Stimulated activated naive CD8-positive, alpha-beta T cell treated with anti-CD3 and anti-CD28 coated beads, Interleukin-15, Interleukin-2, amounts not matched to agents 100 U/mL and 50 U/mL, for 24 hours (primary cell): ENCODE measurements around the gene GPR179.

Source experiments
- ATAC-seq: fragments of 150-1000 bp; cut with Tn5 transposase; one replicate; pipeline ENCODE4 v1.10.0; 2021
- DNase-seq: peaks from one replicate; pipeline ENCODE4 v3.0.0; 2021

GPR179 gene

DNA sequence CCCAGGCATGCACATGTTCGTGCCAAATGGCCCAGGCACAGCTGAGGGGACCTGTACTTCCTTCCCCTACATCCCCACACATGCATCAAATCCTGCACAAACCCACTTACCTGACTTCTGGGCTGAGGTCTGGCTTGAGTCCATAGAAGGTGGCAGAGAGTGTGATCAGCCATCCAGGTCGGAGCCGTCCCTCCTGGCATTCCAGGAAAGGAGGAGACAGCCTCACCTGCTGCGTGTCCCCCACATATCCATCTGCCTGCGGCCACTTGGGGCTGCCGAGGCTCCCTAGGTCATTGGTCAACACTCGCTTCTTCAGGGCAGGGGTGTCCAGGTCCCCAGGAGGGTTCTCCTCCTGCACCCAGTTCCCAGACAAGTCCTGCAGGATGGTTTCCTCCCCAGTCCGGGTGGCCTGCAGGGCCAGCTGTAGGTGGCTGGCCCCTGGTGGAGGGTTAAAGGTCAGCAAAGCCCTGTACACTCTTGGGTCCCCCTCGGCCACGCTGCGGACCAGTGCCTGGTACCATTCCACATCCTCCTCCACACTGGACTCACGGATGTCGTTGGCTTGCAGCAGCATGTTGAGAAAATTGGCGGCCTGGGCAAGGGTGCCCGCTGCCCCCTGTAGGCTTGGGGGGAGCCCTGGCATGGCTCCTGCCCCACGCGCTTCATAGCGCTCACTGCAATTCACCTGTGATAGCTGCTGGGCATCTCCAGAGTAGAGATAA, 709 bp downstream of the GPR179 start:
- ATAC-seq (no peak), DNase-seq (no peak)

DNA sequence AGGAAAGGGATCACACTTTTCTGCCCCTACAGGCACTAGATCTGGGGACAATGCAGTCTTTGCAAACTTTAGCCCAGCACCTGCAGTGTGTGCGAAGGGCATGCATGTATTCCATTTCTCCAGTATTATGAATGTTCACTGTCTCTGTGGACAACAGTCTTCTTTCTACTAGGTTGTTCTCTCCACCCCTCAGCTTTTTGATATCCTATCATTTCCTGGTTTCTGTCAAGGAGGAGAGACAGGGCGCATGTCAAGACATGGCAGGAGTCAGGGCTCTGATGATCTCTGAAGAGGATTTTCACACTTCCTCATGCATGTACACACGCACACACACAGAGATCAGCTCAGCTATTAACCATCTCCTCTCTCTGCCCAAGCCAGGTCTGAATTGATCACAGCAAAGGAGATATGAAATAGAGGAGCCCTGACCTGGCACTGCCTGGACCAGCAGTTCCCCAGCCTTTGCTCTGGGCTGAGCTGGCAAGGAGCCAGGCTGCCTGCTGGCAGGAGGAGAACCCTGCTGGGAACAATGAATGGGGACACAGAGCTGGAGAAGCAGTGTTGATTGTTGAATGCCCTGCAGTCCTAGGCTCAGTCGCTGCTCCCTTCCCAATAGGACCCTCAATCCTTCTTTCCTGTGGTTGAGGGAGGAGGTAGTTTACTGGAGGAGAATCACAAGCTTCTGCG, 2.6 kb downstream of the GPR179 start:
- ATAC-seq, result no peak
- DNase-seq, result no peak

DNA sequence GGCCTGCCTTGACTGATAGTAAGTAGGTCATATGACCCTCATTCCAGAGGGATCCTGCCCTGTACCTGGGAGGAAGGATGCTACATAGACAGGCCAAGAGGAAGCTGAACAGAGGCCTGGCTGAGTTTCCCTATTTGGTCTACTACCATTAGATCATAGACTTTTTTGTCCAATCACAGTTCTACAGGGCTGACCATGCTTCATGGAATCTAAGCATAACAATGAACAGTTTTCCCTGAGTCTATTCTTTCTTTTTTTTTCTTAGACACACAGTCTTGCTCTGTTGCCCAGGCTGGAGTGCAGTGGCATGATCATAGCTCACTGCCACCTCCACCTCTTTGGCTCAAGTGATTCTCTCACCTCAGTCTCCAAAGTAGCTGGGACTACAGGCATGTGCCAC, 3.9 kb downstream of the GPR179 start:
- DNase-seq (no peak), ATAC-seq (no peak)

DNA sequence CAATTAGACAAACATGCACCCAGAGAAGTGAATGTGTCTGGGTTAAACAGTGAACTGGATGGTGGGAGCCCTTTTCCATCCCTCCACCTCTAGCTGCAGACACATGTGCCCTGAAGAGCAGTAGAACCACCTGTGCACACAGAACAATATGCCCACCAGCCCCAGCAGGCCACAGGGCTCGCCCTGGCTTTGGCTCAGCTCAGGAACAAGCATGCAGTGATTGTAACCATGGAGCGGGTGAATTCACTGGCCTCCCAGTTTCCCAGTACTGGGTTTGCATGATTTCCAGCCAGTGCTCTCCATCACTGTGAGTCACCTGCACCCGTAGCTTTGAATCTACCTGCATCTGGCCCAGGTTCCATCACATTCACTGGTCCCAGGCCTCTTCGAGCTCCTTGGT, 5.2 kb downstream of the GPR179 start:
- ATAC-seq, result no peak
- no peak for DNase-seq

DNA sequence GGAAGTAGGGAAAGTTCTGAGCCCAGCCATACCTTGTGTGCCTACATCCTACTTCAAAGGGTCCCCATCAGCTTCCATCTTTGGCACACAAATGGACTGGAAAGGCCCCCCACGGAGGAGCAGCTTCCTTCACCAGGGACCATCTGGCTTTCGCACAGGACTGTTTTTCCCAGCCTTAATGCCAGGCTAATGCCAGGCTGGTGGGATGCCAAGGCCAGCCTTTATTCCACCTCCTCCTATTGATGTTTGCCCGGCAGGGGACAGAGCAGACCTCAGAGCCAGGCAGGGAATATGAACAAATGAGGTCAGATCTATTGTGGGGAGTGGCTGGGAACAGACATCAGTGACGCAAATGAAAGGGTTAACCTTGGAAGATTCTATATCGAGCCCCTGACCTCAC, 5.7 kb downstream of the GPR179 start:
- ATAC-seq, result no peak
- DNase-seq, result no peak

DNA sequence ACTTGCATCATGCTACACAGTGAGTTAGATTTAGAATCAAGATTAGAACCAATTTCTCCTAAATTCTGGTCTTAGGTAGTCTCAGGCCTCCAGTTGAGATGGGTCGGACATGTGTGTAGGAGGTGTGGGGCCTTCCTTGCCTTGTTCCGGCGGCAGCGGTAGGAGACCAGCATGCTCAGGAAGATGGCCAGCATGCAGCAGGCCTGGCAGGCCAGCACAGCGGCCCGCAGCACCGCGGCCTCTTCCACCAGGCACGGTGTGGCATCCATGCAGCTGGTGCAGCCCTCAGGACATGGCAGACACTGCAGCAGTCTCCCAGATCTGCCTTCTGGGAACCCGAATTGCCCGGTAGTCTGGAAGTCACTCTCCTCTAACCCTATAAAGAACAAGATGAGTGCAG, 6.9 kb downstream of the GPR179 start:
- no peak for ATAC-seq
- DNase-seq, result no peak

DNA sequence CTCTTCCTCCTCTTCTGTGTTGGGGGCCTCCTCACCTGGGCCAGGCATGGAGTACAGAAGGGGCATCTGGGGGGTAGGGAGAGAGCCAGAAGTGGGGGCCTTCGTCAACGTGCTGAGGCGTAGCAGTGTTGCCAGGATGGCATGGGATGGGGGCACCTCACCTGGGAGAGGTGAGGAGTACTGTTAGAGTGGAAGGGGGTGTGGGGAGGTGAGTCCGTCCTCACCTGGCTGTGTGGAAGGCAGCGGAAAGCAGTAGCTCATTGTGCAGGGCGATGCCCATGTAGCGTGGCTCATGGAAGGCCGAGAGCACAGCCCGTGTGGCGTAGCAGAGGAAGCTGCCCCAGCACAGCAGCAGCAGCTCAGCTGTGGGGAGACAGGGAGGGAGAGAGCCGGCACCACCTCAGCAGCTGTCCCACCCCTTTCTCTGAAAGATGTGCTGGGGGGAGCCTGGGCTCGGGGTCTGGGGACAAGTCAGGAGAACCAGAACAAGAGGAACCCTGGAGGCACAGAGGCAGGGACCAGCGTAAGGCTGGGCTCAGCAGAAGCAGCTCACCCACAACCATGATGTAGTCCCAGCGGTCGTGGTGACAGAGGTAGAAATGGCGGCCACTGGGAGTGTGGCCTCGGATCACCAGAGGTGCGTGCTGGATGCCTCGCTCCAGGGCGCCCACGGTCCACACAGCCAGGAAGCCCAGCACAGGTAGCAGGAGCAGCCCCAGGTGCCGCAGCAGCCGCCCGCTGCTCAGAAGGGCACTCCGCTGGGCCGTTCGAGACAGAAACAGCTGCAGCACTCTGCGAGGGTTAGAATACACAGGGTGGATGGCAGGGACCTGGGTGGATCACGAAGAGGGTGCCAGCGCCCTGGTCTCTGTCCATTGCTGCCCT, 9.0 kb downstream of the GPR179 start:
- ATAC-seq (no peak), DNase-seq (no peak)

DNA sequence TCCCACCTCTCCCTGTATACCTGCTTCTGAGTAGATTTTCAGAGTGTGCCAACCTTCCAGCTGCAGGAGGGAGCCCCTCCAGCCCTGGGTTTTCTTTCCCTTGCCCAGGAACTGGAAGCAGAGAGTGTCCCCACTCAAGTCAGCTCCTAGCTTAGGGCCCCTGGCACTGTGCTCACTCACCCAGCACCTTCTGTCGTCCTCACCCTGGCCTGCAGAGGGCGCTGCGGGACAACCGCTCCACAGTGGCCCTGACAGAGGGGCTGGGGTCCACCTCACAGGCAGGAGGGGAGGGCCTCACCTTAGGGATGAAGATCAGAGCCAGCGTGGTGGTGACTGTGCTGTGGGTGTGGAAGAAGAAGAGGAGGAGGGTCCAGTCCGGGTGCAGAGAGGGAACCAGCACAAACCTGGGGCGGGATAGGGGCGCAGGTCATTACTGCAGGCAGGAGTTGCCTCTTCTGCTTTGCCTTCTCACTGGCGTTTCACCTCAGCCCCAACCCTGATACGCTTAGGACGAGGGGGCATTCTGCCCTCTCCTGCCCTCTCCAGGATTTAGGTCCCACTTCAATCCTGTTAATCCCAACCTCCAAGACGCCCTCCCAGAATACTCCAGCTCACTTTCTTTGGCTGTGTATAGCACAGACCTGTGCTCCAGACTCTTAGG, 10.0 kb downstream of the GPR179 start:
- DNase-seq (peak; percentile 70), ATAC-seq (peak; percentile 38)

DNA sequence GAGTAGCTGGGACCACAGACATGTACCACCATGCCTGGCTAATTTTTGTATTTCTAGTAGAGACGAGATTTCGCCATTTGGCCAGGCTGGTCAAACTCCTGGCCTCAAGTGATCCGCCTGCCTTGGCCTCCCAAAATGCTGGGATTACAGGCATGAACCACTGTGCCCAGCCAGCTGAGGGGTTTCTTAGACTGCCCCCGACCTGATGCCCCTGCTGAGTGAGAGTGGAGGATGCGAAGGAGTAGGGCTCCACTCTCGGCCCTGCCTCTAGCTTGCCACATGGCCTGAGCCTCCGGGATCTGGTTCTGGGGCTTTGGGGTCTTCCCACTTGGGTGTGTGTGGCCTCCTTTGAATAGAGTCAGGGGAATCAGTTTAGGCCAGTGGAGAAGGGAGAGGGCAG, 11.0 kb downstream of the GPR179 start:
- no peak for ATAC-seq

DNA sequence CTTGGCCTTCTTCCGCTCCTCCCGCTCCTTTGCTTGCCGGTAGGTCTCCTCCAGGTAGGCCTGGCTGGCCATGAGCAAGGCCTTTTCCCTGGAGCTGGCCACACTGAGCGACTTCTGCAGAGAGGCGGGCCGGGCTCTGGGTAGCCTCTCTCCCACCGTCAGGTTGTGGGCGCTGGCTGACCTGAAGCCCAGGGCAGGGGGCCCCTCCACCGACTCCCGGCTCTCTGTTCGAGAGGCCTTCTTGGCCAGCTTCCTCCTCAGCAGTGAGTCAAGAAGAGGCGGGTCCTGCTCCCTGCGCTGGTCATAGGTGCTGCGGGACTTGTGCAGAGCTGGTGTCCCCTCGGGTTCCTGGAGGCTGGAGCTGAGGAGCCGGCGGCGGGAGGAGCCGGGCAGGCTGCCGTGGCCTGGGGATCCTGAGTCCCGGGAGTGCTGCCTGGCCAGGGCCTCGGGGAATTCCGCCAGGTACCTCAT, 12.8 kb downstream of the GPR179 start:
- no peak for ATAC-seq

More for the DNA sequence above, 11.0 kb downstream of the GPR179 start:
- no peak for DNase-seq

DNA sequence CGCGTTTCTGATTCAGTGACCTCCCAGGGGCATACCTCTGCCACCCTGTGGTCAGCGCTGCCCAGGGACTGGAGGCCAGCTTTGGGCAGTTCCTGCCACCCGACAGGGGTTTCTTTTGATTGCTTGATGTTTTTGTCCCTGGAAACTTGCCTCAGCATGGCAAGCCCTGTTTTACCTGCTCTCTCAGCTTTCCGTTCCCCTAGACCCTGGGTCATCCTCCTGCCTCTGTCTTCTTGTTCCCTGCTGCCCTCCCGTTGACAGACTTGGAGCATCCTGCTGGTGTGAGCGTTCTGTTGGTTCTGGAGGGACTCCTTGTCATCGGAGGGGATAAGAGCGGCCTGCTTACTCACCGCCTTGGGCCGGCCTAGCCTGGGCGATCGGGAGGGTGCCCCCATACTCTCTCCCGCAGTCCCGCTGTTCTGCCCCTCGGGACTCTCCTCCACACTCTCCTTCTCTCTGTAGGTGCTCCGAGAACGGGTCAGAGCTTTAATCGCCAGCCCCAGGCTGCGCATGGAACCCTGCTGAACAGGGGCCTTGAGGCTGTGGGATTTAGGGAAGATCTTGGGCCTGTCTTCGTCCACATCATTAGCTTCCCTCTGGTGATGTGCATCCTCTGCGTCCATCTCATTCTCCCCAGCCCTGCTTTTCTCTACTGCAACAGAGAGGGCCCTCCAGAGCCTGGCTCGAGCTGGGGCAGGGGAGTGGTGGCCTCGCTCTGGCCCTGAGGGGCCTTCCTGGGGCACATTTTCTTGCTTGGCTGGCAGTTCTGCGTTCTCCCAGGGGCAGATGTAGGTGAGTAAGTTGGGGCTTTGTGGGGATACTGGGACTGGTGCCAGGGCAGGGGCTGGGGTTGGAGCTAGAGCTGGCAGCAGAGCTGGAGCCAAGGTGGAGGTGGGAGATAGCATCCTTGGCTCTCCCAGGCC, 13.7 kb downstream of the GPR179 start:
- no peak for DNase-seq
- no peak for ATAC-seq

More for the DNA sequence above, 12.8 kb downstream of the GPR179 start:
- DNase-seq, result no peak

DNA sequence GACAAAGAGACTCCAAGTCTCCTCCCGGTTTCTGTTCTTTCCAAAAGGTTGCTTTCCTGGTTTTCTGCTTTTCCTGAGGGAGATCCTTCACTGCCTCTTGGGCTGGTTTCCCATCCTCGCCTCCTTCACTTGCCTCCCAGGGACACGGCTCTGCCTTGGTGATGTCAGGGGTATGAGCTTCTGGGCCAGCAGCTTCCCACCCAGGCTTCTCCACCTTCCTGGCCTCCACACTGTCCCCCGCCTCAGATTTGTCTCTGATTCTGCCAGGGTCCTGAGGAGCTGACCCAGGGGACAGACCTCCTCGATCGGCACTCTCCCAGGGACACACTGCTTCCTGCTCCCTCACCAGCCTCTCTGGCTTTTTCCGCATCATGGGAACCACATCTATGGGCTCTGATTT, 14.5 kb downstream of the GPR179 start:
- DNase-seq (no peak), ATAC-seq (no peak)

DNA sequence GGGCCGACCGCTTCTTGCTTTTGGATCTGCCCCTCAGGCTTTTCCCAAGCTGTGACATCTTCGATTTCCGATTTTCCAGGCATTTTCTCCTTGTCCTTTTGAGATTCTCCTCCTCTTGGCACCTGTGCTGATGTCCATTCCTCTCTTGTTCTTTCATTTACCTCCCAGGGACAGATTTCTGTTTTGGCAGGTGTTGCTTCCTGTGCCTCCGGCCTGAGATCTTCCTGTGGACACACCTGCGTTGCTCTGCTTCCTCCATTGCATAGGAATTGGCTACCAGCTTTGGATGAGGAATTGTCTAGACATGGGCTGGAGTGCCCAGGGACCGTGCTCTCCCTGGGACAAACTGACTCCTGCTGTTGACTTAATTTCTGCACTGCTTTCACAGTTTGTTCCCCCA, 15.1 kb downstream of the GPR179 start:
- DNase-seq (no peak), ATAC-seq (no peak)

DNA sequence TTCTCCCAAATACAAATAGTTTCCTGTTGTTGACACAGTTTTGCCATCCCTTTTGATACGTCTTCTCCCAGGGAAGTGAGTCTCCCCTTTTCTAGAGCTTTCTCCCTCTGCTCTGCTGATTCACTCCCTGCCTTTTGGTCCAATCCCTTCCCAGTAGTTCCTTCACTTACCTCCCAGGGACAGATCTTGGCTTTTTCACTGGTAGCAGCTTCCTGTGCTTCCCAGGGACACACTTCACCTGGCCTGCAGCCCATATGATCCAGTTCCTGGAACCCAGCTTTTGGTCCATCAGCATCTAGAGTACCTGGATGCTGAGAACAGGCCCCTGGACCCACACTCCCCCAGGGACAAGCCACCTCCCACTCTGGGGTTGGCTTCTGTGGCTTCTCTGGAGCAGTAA, 15.8 kb downstream of the GPR179 start:
- no peak for ATAC-seq
- DNase-seq, result no peak

DNA sequence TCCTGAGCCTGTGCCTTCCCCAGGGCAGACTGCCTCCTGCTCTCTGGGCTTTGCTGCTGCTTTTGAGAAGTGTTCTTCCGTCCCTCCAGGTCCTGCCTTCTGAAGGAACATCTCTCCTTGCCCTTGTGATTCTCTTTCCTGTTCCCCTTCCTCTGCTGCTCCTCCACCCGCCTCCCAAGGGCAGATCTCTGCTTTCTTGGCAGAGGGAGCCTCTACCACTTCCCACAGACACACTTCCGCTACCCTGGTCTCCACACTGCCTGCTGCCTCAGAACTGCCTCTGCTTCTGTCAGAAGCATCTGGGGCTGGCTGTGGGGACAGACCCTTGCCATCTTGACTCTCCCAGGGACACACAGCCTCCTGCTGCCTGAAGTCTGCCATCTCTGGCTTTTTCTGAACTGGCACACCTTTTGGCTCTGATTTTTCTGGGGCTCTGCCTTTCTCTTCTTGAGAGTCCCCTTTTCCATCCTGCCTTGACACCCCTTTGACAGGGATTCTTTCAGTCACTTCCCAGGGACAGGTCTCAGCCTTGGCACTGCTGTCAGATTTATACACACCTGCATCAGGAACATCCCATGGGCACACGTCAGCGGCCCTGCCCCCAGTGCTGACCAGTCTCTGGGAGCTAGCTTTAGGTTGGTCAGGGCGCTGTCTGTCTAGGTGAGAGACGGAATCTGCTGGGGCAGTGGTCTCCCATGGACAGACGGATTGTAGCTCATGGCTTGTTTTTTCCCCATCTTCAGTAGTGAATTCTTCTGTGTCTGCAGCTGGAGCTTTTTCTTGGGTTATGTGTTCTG, 16.6 kb downstream of the GPR179 start:
- ATAC-seq, result no peak
- DNase-seq, result no peak

DNA sequence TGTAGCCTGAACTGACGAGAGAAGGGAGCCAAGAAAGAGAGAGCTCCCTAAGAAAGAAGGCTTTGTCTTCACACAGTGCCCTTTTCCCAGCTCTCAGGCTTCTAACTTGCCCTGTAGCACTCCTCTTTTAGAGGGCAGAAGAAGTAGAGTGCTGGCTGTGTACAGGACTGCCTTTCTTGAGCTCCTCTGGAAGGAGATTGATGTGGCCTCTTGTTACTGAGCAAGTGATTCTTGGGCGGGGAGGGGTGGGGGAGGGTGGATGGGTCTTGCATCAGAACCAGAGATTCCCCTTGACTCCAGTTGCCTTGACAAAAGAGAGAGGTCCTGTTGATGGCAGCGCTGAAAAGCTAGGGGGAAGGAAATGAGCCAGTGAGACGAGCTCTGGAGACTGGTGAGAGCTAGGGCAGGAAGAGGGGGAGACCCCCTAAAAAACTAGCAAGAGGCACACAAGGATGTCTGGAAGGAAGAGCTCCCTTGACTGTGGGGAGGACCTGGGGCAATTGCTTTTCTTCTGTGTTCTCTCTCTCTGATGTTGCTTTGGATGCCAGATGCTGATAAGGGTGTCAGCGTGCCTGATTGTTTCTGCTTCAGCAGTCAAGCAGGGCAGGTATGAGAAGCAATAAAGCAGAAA, 18.4 kb downstream of the GPR179 start:
- ATAC-seq, result no peak
- no peak for DNase-seq

DNA sequence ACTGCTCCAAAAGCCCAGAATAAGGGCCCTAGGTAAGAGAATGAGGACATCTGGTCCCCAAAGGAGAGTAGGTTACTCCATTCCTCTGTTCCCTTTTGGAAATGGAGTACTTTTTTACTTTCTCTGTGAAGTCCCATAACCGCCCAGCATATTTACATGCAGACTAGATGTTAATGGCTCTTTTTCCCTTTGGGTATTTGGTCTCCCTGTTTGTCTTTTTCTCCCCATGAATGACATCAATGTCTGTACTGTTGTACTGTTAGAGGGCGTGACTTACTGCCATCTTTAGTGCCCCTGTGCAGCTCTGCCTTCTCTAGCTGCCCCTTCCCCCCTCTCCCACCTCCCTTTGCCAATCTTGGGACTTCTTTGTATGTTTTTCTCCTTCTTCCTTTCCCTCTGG, 19.0 kb downstream of the GPR179 start:
- DNase-seq (no peak), ATAC-seq (no peak)

DNA sequence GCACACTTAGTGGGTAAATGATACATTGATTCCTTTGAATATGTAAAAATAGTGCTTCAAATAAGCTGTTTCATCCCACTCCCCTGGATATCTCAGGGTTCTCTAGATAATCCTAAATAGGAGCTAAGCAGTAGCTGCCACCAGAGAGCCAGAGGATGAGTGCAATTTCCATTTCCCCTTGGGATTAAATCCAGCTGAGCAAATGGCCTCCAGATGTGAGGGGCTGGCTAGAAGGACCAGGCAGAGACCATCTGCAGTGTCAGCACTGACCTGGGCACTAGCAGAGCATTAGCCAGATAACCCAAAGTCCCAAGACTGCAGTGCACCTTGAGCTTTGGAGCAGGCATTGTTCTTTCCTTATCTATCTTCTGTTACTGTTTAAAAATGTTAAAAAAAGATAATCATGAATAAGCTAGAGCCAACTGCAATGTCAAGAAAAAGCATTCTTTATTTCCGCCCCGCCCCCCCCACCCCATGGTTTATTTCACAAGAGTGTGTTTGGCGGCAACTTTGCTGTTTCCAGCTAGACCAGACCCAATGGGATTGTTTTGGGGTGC, 19.5 kb downstream of the GPR179 start:
- DNase-seq (no peak), ATAC-seq (no peak)

DNA sequence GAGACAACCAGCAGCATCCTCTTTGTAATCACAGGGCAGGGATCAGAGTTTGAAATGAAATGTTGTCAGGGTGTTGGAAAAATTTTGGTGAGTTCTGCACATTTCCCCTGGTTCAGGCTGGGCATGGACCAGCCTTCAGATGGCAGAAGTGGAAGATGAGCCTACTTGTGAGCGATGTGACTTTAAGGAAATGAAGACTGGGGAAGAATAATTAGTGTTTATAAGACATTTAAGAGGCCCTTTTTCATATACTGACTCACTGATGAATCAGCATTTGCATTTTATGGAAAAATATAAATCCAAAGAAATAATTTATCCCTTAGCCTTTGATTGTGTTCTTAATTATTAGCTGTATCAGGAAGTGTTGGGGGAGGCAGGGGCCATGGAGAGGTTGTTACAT, 20.9 kb downstream of the GPR179 start:
- ATAC-seq, result no peak
- no peak for DNase-seq
